Omental fat pad (tissue), 4 donors: ENCODE results near the gene COL4A5. TPM values are rescaled to one million over a fixed set of nuclear protein-coding genes. Genes with fewer than 3 reads are reported as not detected.

Experiments used
- ATAC-seq: fragments of 150-250 bp; one replicate; pipeline ENCODE4 v1.9.1; 2016; ENCODE audit warnings: mild to moderate bottlenecking, moderate library complexity; ENCODE audit not compliant: low FRiP score
- DNase-seq: peaks from one replicate; pipeline ENCODE4 v3.0.0-alpha.2; 2019; ENCODE audit warnings: low spot score
- total RNA-seq, 4 donors: library from RNA; depleted of rRNA; stranded (reverse); fragments of >200 nt; gene quantifications; one replicate each; pipeline ENCODE4 v1.1.0, GENCODE V29; 2016
- TF ChIP-seq, protein P1 (sequence below), 3 donors: fragments of 450-650 bp; IDR thresholded peaks; one replicate each; pipeline ENCODE4 v1.5.1; 2016 to 2017; ENCODE audit warnings: antibody characterized with exemption in 3 of 3, mild to moderate bottlenecking in 3 of 3, moderate library complexity in 2 of 3

COL4A5 gene
- total RNA-seq, 4 donors from 2014 or later, result 7.0 to 29.7 (median 10.7) TPM

DNA sequence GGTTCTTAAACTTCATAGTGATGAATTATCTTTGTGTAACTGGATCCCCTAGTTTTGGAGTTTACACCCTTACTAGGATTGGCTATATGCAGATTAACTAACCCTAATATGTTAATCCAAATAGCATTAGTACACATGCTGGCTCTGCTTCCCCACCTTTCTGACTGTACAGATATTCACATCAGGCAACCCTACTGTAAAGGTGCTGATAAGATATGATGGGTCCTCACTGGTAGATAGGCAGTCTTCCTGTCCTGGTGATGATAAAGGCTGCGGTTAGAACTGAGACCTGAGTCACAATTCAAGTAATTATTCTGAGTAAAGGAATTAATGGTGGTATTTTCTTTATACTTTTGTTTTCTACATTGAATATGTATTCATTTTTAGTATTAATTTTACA is 118.6 kb downstream of the COL4A5 start:
- ATAC-seq (no peak), DNase-seq (no peak)
- TF ChIP-seq, protein P1, sequence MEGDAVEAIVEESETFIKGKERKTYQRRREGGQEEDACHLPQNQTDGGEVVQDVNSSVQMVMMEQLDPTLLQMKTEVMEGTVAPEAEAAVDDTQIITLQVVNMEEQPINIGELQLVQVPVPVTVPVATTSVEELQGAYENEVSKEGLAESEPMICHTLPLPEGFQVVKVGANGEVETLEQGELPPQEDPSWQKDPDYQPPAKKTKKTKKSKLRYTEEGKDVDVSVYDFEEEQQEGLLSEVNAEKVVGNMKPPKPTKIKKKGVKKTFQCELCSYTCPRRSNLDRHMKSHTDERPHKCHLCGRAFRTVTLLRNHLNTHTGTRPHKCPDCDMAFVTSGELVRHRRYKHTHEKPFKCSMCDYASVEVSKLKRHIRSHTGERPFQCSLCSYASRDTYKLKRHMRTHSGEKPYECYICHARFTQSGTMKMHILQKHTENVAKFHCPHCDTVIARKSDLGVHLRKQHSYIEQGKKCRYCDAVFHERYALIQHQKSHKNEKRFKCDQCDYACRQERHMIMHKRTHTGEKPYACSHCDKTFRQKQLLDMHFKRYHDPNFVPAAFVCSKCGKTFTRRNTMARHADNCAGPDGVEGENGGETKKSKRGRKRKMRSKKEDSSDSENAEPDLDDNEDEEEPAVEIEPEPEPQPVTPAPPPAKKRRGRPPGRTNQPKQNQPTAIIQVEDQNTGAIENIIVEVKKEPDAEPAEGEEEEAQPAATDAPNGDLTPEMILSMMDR (IDR thresholded peaks at IDR 0.05), result no peak

DNA sequence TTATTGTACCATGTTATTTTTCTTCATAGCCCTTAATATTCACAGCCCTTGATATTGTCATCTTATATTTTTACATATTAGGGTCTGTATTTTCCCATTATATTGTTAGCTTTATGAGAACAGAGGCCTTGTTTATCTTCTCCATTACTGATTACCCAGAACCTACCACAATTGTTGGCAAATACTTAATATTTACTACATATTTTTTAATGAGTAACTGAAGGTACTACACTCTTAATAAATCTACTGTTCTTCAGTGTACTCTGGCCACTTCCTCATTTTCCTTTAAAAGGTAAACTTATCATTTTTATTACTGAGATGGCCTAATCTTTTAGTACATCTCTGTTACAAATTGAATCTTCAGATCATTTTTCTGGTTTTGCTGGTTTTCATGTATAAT is 133.5 kb downstream of the COL4A5 start:
- ATAC-seq, result no peak
- TF ChIP-seq, protein P1 (IDR thresholded peaks at IDR 0.05), result no peak
- no peak for DNase-seq

DNA sequence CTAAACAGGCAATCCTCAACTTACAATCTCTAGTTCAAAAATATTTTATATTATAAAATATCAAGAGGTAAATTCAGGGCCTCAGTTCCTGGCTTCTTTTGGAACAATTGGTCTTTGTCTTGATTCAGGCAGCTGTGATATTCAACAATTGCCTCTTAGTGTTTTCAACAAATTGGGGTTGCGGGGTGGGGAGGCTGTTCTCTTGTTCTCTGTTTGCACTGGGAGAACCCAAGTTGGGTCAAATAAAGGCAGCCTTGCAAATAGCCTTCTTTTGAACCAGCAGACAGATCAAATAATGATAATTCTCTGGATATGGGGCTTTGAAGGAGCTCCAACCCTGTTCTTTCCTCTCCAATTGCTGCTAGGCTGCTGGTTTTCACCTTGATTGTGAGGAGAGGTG is 142.5 kb downstream of the COL4A5 start:
- TF ChIP-seq, protein P1 (IDR thresholded peaks at IDR 0.05), result no peak
- ATAC-seq (no peak), DNase-seq (no peak)

DNA sequence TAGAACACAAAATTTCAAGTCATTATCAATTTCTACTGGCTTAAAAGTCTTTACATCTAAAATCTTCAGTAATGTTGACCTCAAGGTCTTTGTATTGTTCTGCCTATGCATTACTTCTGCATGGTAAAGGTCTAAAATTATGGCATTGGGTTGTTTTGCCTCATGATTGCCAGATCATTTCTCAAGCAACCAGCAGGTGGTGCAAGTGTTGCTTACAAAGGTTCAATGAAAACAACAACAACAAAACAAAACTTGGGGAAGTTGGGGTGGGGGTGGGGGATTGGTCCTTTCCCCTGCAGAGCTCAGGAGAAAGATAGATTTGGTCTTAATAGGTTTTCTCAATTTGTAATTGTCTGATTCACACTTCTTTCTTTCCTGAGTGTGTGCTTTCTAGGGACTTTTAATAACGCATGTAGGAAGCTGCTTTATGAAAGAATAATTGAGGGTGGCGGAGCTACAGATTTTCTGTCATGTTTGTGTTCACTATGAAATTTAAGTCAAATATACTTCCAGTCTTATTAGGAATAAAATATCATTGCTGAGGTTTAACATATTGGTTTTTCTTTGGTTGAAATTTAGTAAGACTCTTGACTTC is 145.1 kb downstream of the COL4A5 start:
- ATAC-seq, result no peak
- no peak for DNase-seq
- TF ChIP-seq, protein P1 (IDR thresholded peaks at IDR 0.05), result no peak

DNA sequence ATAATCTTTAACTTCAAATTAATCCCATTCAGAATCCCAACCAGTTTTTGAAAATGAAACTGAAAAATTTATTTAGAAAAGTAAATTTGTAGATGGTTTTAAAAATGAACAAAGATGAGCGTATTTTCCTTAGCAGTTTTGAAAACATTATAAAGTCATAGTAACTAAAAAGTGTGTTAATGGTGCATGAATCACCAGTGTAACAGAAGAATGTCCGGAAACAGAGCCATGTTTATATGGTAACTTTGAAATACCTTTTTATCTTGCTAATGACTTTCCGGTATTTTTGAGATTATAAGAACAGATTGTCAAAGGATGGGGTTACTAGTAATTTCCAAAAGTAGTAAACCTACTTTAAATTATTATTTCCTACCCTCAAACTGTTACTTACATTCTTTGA is 150.9 kb downstream of the COL4A5 start:
- DNase-seq, result no peak
- TF ChIP-seq, protein P1 (IDR thresholded peaks at IDR 0.05), result no peak

DNA sequence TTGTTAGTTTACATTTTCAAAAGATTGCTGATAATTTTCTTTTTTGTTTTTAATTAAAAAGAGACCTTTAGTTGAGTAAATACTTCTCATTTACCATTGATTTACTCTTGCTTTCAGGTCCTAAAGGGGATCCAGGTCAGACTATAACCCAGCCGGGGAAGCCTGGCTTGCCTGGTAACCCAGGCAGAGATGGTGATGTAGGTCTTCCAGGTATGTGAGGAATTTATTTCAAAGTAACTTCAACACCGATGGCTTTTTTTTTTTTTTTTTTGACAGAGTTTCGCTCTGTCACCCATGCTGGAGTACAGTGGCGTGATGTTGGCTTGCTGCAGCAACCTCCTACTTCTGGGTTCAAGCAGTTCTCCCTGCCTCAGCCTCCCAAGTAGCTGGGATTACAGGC is 161.6 kb downstream of the COL4A5 start:
- no peak for DNase-seq
- TF ChIP-seq, protein P1 (IDR thresholded peaks at IDR 0.05), result no peak
- no peak for ATAC-seq

More for the DNA sequence above, 150.9 kb downstream of the COL4A5 start:
- no peak for ATAC-seq

DNA sequence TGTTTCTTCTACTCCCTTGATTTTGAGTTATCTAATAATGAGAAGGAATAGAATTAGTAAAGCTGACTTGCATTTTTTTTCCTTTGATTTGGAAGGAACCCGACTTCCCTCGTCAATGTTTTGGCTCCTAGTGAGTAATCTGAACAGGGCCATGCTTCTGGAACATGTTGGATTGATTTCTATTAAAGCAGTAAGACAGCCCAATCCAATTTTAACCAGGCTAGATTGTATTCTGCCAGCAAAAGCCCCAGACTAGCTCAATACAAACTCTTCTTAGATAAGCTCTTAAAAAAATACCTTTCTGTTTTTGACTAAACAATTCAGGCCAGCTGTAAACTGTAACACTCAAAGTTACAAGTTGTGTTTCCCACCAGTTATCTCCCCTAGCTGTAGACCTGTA is 170.5 kb downstream of the COL4A5 start:
- DNase-seq (no peak), ATAC-seq (no peak)
- TF ChIP-seq, protein P1 (IDR thresholded peaks at IDR 0.05), result no peak
